HEK293 (cell line): ENCODE data around the gene OR2A14.
"Not testable (repeated sequence)": the region's sequence is repeated elsewhere in the genome, so short reads cannot be mapped to it uniquely, and the experiment has no call there.

ENCODE experiments used
- CTCF ChIA-PET: fragments of 350-600 bp; formaldehyde crosslinking; extraction: SDS; loops from one replicate; lab custom pipeline; 2021; ENCODE audit warnings: antibody characterized with exemption; lab: Yijun Ruan, JAX
- POLR2A ChIA-PET: fragments of 300-600 bp; formaldehyde crosslinking; extraction: SDS; loops from one replicate; lab custom pipeline; 2020; ENCODE audit warnings: antibody characterized with exemption, inconsistent platforms; lab: Yijun Ruan, JAX
- H3K27ac ChIP-seq: fragments of 200-500 bp; sonication (Bioruptor generic); 2 replicates; pipeline ENCODE4 v1.5.1; 2014; ENCODE audit warnings: low read depth, low read length, control low read depth, inconsistent platforms; ENCODE audit errors: extremely low read depth
- H3K36me3 ChIP-seq, 2 experiments: fragments of 200-500 bp in 1 of 2; sonication (Bioruptor generic) in 1 of 2; 1 replicate in 1 of 2; 2 replicates in 1 of 2; pipeline ENCODE4 v1.5.1; 2014 to 2017; ENCODE audit warnings: inconsistent platforms in 2 of 2, low read length in 2 of 2; ENCODE audit not compliant: control insufficient read depth in 2 of 2, insufficient read depth in 1 of 2
- H3K4me1 ChIP-seq: fragments of 200-500 bp; sonication (Bioruptor generic); 2 replicates; pipeline ENCODE4 v1.5.1; 2014; ENCODE audit warnings: mild to moderate bottlenecking, low read length, inconsistent platforms; ENCODE audit not compliant: control insufficient read depth, insufficient read depth
- H3K4me3 ChIP-seq: 2 replicates; pipeline ENCODE4 v1.5.1; 2011; ENCODE audit warnings: low read depth, mild to moderate bottlenecking, control low read depth, low read length, moderate library complexity
- H3K9me3 ChIP-seq: fragments of 200-500 bp; sonication (Bioruptor generic); 2 replicates; pipeline ENCODE4 v1.5.1; 2014; ENCODE audit warnings: low read depth, low read length, inconsistent platforms; ENCODE audit not compliant: control insufficient read depth, insufficient read depth
- ZNF654 ChIP-seq: fragments of 450-650 bp; formaldehyde crosslinking; IDR thresholded peaks from 2 replicates; pipeline ENCODE4 v1.5.1; 2016; ENCODE audit warnings: low read depth, missing biosample characterization, missing genetic modification characterization

The OR2A14 gene

GRCh38 chr7:144178380-144179164 lies 55.6 kb downstream of the OR2A14 start:
- H3K4me3 ChIP-seq, POLR2A ChIA-PET, H3K4me1 ChIP-seq, H3K9me3 ChIP-seq, H3K36me3 ChIP-seq, H3K27ac ChIP-seq: not testable (repeated sequence)
- TF ChIP-seq ZNF654: peak; percentile 66
- CTCF ChIA-PET: interaction anchor here (0.6 to 1.6 kb wide), 6 partner anchors 9 to 259 kb away, joined by 3 to 10 read pairs (median 4); no protein-coding TSS in a partner anchor

DNA sequence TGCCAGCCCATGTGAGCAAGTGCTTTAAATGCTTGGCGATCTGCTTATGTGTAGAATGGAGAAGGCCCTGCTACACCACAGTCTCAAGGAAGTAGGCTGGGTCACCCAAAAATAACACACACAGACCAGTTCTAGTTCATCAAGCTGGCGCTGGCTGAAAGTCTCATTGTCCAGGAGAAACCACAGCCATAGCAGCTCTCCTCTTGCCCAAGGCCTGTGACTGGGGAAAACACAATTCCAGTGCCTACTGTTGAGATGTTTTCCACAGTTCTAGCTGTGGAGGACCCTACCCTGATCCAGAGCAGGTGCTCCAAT lies 56.1 kb downstream of the OR2A14 start:
- H3K36me3 ChIP-seq, CTCF ChIA-PET, H3K4me3 ChIP-seq, H3K27ac ChIP-seq, POLR2A ChIA-PET, H3K4me1 ChIP-seq, H3K9me3 ChIP-seq: not testable (repeated sequence)
